A673 (cell line): ENCODE results near the gene DNAH7.

Experiments
- CTCF ChIP-seq: fragments of 300-800, 200-600 bp; sonication (generic); conservative IDR thresholded peaks from 2 replicates; pipeline ENCODE4 v1.5.1; 2017; ENCODE audit warnings: low read depth, mild to moderate bottlenecking, antibody characterized with exemption, low read length, moderate library complexity, mixed read lengths
- EZH2 ChIP-seq: fragments of 200-600 bp; sonication (generic); IDR thresholded peaks from 2 replicates; pipeline ENCODE4 v1.6.1; 2017; ENCODE audit warnings: borderline replicate concordance, low read depth, mild to moderate bottlenecking, mixed read lengths, antibody characterized with exemption, low read length; ENCODE audit not compliant: poor library complexity, severe bottlenecking

- TF ChIP-seq CTCF (no peak), EZH2 (no peak)
Observed at GRCh38 chr2:195793881-195794280, 274.8 kb downstream of the DNAH7 start.
